Activated gamma-delta T cell (primary cell): Measurements from ENCODE around the gene PTH2R.
"Not testable (repeated sequence)": the region's sequence is repeated elsewhere in the genome, so short reads cannot be mapped to it uniquely, and the experiment has no call there.

Experiments used
- DNase-seq: peaks from one replicate; lab custom pipeline; 2025; lab: John Stamatoyannopoulos, UW
- total RNA-seq, 2 donors: gene quantifications; one replicate each; lab custom pipeline; 2026; lab: John Stamatoyannopoulos, UW

Gene PTH2R, protein sequence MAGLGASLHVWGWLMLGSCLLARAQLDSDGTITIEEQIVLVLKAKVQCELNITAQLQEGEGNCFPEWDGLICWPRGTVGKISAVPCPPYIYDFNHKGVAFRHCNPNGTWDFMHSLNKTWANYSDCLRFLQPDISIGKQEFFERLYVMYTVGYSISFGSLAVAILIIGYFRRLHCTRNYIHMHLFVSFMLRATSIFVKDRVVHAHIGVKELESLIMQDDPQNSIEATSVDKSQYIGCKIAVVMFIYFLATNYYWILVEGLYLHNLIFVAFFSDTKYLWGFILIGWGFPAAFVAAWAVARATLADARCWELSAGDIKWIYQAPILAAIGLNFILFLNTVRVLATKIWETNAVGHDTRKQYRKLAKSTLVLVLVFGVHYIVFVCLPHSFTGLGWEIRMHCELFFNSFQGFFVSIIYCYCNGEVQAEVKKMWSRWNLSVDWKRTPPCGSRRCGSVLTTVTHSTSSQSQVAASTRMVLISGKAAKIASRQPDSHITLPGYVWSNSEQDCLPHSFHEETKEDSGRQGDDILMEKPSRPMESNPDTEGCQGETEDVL
- 0.56 to 0.70 reads per million in 2 donors for total RNA-seq

GRCh38 chr2:208406474-208407451, at the start of gene PTH2R:
TSS of gene PTH2R (plus strand) at chr2:208406792. CDS start at chr2:208407044, 252 bp downstream.
- peak; percentile 5 for DNase-seq

- no peak for DNase-seq
Measured at GRCh38 chr2:208356846-208357574, 49.6 kb upstream of the PTH2R start.

GRCh38 chr2:208358758-208359631, 47.6 kb upstream of the PTH2R start:
- DNase-seq, result no peak

GRCh38 chr2:208359632-208359986, 47.0 kb upstream of the PTH2R start:
- DNase-seq, result peak; percentile 10

- DNase-seq, result peak; percentile 13
Measured at GRCh38 chr2:208360259-208361076, 46.1 kb upstream of the PTH2R start.

DNA sequence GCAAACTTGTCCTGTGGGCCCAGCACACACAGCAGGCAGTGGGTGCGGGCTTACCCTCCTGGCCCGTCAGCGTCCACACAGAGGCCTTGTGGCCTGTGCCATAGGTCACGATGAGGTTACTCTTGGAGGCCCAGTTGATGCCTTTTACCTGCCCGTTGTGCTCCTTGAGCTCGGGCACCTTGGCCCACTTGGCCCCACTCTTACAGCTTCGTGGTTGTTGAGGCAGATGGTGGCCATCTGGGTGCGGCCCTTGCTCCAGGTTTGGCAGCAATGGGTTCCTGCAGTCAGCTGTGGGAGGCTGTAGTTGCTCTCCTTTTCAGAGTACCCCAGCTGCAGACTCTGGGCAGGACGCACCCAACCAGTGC, 45.5 kb upstream of the PTH2R start:
- no peak for DNase-seq

DNA sequence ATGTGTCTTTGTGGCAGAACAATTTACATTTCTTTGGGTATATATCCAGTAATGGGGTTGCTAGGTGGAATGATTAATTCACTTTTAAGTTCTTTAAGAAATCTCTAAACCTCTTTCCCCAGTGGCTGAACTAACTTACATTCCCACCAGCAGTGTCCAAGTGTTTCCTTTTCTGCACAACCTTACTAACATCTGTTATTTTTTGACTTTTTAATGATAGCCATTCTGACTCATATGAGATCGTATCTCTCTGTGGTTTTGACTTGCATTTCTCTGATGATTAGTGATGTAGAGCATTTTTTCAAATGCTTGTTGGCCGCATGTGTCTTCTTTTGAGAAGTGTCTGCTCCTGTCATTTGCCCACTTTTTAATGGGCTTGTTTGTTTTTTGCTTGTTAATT, 43.1 kb upstream of the PTH2R start:
- DNase-seq, result no peak

- DNase-seq, result no peak
Measured at GRCh38 chr2:208366215-208367127, 40.1 kb upstream of the PTH2R start.

DNA sequence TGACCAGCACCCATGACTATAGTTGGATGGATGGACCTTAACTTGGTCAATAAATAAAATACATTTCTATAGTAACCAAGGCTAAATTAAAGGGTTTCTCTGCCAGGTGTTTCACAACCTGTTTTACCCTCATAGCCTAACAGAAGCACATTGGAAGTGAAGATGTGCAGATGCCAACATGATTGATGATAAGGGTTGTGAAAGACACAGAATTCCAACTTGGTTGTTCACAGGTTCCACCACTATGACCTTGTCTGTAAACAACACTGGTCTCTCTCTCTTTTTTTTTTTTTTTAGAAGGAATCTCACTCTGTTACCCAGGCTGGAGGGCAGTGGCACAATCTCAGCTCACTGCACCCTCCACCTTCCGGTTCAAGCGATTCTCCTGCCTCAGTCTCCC, 37.5 kb upstream of the PTH2R start:
- no peak for DNase-seq

DNA sequence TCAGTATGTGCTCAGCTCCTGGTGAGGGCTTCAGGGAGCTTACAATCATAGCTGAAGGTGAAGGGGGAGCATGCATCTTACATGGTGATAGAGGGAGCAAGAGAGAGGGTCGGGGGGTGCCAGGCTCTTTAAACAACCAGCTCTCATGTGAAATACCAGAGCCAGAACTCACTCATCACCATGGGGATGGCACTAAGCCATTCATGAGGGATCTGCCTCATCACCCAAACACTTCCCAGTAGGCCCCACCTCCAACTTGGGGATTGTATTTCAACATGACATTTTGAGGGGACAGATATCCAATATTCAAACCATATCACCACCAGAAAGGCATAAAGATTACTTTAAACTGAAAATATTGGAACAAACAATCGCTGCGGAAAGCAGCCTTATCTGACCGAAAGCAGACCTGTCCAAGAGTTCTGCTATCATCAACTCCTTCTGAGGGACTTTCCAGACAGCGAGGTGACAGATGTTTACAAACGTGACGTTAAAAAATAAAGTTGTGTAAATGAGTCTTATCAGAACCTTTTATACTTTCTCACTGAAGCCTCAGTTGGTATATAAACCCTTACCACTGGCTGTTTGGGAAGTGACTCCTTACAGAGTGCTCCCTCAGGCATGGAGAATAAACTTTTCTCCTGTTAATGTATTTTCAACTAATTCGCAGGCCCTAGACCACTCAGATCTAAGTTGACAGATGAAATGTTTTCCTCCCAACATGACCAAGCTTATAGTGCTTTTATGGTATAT, 35.5 kb upstream of the PTH2R start:
- DNase-seq, result no peak

DNA sequence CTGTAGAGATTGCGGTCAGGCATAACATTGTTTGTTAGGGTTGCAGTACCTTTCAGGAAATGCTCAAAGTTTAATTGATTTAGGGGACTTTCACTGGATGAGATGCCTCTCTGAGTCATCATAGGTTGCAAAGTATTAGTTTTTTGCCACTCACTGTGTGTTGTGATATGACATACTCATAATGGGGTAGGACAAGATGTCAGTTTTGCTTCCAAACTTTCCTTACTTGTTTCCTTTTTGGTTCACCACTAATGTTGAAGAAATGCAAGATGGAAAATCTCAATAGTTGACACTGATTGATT, 35.0 kb upstream of the PTH2R start:
- DNase-seq, result no peak

DNA sequence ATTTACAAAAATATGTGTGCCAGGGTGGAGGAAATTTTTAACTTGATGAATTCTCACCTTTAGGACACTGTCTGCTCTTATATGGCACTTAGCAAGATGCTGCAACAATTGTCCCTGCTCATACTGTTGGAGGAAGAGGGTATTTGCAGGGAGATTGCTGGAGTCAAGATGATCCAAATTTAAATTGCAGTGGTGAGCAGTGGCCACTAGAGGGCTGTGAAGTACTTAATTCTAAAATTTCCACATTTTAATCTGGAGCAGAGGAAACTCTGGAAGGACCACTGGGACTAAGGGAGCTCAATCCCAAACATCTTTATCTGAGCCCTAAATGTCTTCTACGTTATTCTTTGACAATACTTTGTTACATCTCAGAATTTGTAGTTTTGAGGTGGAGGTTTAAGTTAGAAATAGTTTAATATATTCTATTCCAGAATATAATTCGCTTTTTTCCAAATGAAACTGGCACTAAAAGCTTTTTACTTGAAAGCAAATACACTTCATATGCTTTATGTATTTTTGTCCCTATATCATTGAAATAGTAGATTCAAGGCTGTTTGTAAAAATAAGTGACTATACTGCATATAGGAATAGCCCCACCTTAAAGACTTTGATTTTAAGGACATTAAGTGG, 33.0 kb upstream of the PTH2R start:
- DNase-seq, result no peak

DNA sequence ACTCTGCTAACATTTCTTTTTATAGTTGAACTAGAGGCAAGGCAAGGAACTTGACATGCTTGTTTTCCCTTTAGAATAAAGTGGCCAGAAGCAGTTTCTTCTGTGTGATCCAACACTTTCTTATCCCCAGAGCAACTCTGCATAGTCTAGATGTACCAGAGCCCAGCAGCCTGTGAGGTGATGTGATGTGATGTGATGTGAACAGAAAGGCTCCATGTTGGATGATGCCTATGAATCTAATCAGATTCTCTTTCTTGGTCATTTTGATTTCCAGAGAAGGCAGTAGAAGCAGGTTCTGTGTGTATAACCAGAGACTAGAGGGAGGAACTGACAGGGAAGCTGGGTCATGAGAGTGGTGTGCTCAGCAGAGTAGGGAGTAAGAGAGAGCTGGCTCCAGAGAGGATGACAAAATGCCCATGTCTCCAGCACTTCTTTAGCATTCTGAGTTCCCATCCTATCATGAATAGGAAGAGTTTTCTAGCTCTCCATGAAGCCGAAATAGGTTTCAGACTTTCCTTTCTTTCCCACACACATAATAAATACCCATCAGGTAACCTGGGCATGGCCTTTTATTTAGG, 31.0 kb upstream of the PTH2R start:
- DNase-seq, result no peak

DNA sequence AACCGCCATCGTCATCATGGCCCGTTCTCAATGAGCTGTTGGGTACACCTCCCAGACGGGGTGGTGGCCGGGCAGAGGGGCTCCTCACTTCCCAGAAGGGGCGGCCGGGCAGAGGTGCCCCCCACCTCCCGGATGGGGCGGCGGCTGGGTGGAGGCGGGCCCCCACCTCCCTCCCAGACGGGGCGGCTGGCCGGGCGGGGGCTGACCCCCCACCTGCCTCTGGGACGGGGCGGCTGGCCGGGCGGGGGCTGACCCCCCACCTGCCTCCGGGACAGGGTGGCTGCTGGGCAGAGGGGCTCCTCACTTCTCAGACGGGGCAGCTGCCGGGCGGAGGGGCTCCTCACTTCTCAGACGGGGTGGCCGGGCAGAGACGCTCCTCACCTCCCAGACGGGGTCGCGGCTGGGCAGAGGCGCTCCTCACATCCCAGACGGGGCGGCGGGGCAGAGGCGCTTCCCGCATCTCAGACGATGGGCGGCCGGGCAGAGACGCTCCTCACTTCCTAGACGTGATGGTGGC, 29.2 kb upstream of the PTH2R start:
- DNase-seq, result not testable (repeated sequence)

- DNase-seq, result no peak
Measured at GRCh38 chr2:208379192-208379591, 27.4 kb upstream of the PTH2R start.

- DNase-seq, result no peak
Measured at GRCh38 chr2:208384637-208385036, 22.0 kb upstream of the PTH2R start.

DNA sequence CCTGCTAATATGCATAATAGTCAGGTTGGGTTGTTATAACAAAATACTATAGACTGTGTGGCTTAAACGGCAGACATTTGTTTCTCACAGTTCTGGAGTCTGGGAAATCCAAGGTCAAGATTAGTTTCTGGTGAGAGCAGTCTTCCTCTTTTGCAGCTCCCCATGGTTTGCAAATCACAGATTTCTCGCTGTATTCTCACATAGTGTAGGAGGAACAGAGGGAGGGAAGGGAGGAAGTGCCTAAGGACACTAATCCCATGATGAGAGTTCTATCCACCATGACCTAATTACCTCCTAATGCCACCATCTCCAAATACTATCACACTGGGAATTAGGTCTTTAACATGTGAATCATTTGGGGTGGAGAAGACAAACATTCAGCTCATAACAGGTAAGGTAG, 20.1 kb upstream of the PTH2R start:
- DNase-seq, result no peak
